ENCODE results near the gene SLC35F2. TPM values are rescaled to one million over a fixed set of nuclear protein-coding genes. Genes with fewer than 3 reads are reported as not detected.
A peak's percentile ranks its signal among the peaks of the same experiment; 100 is the strongest.

Gene SLC35F2
- total RNA-seq, 1 experiment from 2014 or later: 7.9 TPM

DNA sequence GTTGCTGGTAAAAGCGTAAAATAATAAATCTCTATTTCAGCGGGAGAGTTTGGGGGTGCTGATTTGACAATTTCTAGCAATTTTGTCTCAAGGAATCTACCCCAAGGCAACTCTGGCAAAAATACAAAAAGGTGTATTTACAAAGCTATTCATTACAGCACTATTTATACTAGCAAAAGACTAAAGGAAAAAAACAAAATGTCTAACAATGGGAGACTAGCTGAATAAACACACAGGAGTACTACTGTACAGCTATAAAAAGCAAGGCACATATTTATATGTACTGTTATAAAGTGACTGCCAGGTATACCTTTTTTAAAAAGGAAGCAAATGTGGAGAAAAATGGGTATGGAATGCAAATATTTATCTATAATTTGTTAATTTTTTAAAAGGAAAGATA, 32.7 kb downstream of the SLC35F2 start:
- no peak overlapping the region for H3K27ac ChIP-seq
- H3K4me3 ChIP-seq: no peak overlapping the region
- DNase-seq (ENCODE audit: low read depth in 1 of 2, low spot score in 2 of 2): no peak
- no peaks in the 10 kb centered on the region for H3K4me1 ChIP-seq (replicated peaks)
- no peaks in the 10 kb centered on the region for H3K36me3 ChIP-seq
- H3K27me3 ChIP-seq (replicated peaks): no peaks in the 10 kb centered on the region
- H3K9me3 ChIP-seq (replicated peaks): no peaks in the 10 kb centered on the region

- Histone ChIP-seq H3K4me1 (replicated peaks) (no peaks in the 10 kb centered on the region), H3K4me3 (no peak overlapping the region), H3K36me3 (no peaks in the 10 kb centered on the region), H3K27ac (no peak overlapping the region), H3K9me3 (replicated peaks) (no peaks in the 10 kb centered on the region), H3K27me3 (replicated peaks) (no peaks in the 10 kb centered on the region)
- DNase-seq (ENCODE audit: low read depth in 1 of 2, low spot score in 2 of 2): no peak
Observed at GRCh38 chr11:107824668-107825369, 33.8 kb downstream of the SLC35F2 start.

GRCh38 chr11:107821199-107821927, 37.2 kb downstream of the SLC35F2 start:
- no peaks in the 10 kb centered on the region for H3K27me3 ChIP-seq (replicated peaks)
- no peaks in the 10 kb centered on the region for H3K4me1 ChIP-seq (replicated peaks)

GRCh38 chr11:107819361-107820014, 39.1 kb downstream of the SLC35F2 start:
- H3K9me3 ChIP-seq (replicated peaks): no peaks in the 10 kb centered on the region
- no peaks in the 10 kb centered on the region for H3K4me1 ChIP-seq (replicated peaks)
- H3K36me3 ChIP-seq: no peaks in the 10 kb centered on the region
- DNase-seq (ENCODE audit: low read depth in 1 of 2, low spot score in 2 of 2): no peak
- H3K4me3 ChIP-seq: no peak overlapping the region
- no peaks in the 10 kb centered on the region for H3K27me3 ChIP-seq (replicated peaks)
- H3K27ac ChIP-seq: no peak overlapping the region

More at GRCh38 chr11:107821199-107821927, 37.2 kb downstream of the SLC35F2 start:
- Histone ChIP-seq H3K4me3 (no peak overlapping the region), H3K9me3 (replicated peaks) (no peaks in the 10 kb centered on the region), H3K27ac (no peak overlapping the region), H3K36me3 (no peaks in the 10 kb centered on the region)
- DNase-seq (ENCODE audit: low read depth in 1 of 2, low spot score in 2 of 2): no peak

DNA sequence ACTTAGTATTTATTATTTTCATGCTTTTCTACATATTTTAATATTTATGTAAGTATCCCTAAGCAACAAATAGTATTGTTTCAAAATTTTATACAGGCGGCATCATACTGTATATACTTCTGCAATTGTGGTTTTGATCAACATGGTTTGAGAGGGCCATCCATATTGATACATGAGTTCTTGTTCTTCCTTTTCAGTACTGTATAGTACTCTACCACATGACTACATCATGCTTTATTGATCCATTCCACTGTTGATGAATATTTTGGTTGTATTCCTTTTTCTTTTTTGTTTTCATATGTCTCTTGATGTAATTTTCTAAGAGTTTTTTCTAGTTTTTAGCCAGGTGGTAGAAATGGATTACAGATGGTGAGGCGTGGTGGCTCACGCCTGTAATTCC, 40.1 kb downstream of the SLC35F2 start:
- Histone ChIP-seq H3K9me3 (replicated peaks) (no peaks in the 10 kb centered on the region), H3K36me3 (no peaks in the 10 kb centered on the region), H3K4me3 (no peak overlapping the region), H3K4me1 (replicated peaks) (no peaks in the 10 kb centered on the region), H3K27ac (no peak overlapping the region), H3K27me3 (replicated peaks) (no peaks in the 10 kb centered on the region)
- DNase-seq (ENCODE audit: low read depth in 1 of 2, low spot score in 2 of 2): no peak

- Histone ChIP-seq H3K4me3 (no peak overlapping the region), H3K36me3 (no peaks in the 10 kb centered on the region)
Observed at GRCh38 chr11:107816028-107816427, 42.6 kb downstream of the SLC35F2 start.

DNA sequence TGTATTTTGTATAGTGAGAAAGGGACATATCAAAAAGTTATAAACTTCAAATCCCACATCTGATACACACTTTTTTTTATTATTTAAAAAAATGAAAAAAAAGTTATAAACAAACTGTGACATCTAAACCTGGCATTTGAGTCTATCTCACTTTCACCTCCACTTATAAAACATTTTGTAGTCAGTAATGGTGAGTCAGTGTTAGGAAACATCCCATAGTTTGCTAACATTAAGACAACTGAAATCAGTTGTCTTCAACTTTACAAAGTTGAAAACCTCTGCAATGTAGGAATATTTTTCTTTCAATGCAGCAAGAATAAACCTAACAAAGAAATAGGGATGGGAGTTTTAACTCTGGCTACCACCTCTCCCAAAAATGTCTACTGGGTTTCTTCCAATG, 47.7 kb downstream of the SLC35F2 start:
- no peak for DNase-seq (ENCODE audit: low read depth in 1 of 2, low spot score in 2 of 2)
- Histone ChIP-seq H3K27ac (no peak overlapping the region), H3K27me3 (replicated peaks) (no peaks in the 10 kb centered on the region), H3K9me3 (replicated peaks) (no peaks in the 10 kb centered on the region), H3K4me3 (no peak overlapping the region), H3K36me3 (no peaks in the 10 kb centered on the region), H3K4me1 (replicated peaks) (no peaks in the 10 kb centered on the region)

More at GRCh38 chr11:107816028-107816427, 42.6 kb downstream of the SLC35F2 start:
- Histone ChIP-seq H3K27me3 (replicated peaks) (no peaks in the 10 kb centered on the region), H3K9me3 (replicated peaks) (no peaks in the 10 kb centered on the region), H3K27ac (no peak overlapping the region), H3K4me1 (replicated peaks) (no peaks in the 10 kb centered on the region)
- no peak for DNase-seq (ENCODE audit: low read depth in 1 of 2, low spot score in 2 of 2)

DNA sequence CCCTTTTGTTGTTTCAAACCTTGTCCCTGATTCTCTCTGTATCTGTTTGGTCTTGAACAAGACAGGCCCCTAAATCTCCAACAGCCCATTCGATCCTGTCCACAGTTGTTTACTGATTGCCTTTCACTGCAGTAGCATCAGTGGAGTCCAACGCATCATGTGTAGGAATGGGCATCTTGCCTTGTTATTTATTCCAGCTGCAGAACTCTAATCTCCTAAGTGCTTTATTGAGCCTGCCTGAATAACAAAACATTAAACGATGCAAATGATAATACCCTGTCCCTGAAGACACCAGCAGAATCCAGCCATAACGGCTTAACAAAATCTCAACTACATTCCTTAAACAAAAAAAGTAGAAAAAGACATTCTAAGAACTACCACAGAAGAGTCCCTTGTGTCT, 50.1 kb downstream of the SLC35F2 start:
- Histone ChIP-seq H3K27me3 (replicated peaks) (no peaks in the 10 kb centered on the region), H3K36me3 (no peaks in the 10 kb centered on the region), H3K4me3 (no peak overlapping the region), H3K4me1 (replicated peaks) (no peaks in the 10 kb centered on the region), H3K27ac (no peak overlapping the region), H3K9me3 (replicated peaks) (no peaks in the 10 kb centered on the region)
- no peak for DNase-seq (ENCODE audit: low read depth in 1 of 2, low spot score in 2 of 2)

DNA sequence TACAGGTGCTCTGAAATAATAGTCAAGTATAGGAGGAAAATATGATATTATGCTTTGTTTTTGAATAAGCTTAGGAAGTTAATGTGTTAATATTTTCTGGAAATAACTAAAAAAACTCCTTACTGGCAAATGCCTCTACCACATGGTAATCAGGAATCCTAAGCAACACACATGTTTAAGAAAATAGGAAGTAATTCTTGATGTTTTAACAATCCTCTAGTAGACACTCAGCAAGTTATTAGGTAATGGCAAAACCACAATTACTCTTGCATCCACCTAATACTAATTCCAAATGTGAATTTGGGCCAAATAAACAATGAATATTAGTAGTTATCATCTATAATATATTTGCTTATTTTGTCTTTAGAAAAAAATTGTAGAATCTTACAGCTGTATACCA, 53.6 kb downstream of the SLC35F2 start:
- Histone ChIP-seq H3K27ac (no peak overlapping the region), H3K27me3 (replicated peaks) (no peaks in the 10 kb centered on the region), H3K4me1 (replicated peaks) (no peaks in the 10 kb centered on the region), H3K36me3 (no peaks in the 10 kb centered on the region), H3K4me3 (no peak overlapping the region), H3K9me3 (replicated peaks) (no peaks in the 10 kb centered on the region)
- no peak for DNase-seq (ENCODE audit: low read depth in 1 of 2, low spot score in 2 of 2)

DNA sequence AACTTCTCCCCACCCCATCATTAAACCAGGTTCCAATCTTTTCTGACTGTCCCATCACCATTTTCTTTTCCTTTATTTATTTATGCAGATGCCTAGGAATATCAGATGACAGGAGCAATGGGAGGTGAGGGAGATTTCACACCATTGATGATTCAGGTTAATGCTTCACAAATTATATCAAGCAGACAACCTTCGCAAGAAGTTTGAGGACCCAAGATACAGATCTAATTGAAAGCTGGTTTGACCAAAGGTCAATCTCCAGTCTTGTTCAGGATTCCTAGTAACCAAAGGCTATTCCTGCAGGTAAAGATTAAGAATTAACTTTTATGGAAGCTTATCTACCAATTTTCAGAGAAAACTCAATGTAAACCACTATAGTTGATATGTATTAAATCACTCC, 54.4 kb downstream of the SLC35F2 start:
- H3K4me1 ChIP-seq (replicated peaks): no peaks in the 10 kb centered on the region
- DNase-seq (ENCODE audit: low read depth in 1 of 2, low spot score in 2 of 2): no peak
- no peaks in the 10 kb centered on the region for H3K36me3 ChIP-seq
- no peaks in the 10 kb centered on the region for H3K27me3 ChIP-seq (replicated peaks)
- no peak overlapping the region for H3K27ac ChIP-seq
- no peak overlapping the region for H3K4me3 ChIP-seq
- no peaks in the 10 kb centered on the region for H3K9me3 ChIP-seq (replicated peaks)

- no peak overlapping the region for H3K4me3 ChIP-seq
- no peak overlapping the region for H3K27ac ChIP-seq
- no peak for DNase-seq (ENCODE audit: low read depth in 1 of 2, low spot score in 2 of 2)
- H3K36me3 ChIP-seq: no peaks in the 10 kb centered on the region
- H3K9me3 ChIP-seq (replicated peaks): no peaks in the 10 kb centered on the region
- no peaks in the 10 kb centered on the region for H3K27me3 ChIP-seq (replicated peaks)
- H3K4me1 ChIP-seq (replicated peaks): no peaks in the 10 kb centered on the region
Observed at GRCh38 chr11:107801641-107802040, 56.9 kb downstream of the SLC35F2 start.

DNA sequence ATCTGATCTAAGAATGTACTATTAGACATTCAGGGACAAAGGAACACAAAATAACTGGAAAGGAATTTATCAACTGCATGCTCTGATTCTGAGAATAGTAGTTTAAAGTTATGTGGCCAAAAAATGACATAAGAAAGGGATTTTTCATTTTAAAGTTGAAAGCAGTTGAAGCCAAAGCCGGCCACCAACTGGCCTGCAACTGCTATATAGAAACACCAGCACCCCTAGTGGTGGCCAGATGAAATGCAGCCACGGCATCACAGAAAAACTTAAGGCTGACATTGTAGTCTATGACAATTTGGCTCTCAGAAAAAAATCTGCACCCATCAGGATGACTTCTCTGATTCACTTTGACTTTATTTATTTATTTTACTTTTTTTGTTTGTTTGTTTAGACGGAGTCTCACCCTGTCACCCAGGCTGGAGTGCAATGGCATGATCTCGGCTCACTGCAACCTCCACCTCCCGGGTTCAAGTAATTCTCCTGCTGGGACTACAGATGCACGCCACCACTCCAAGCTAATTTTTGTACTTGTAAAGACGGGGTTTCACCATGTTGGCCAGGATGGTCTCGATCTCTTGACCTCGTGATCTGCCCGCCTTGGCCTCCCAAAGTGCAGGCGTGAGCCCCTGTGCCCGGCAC, 59.2 kb downstream of the SLC35F2 start:
- H3K4me1 ChIP-seq (replicated peaks): no peaks in the 10 kb centered on the region
- H3K27me3 ChIP-seq (replicated peaks): no peaks in the 10 kb centered on the region
- no peaks in the 10 kb centered on the region for H3K9me3 ChIP-seq (replicated peaks)
- H3K36me3 ChIP-seq: no peaks in the 10 kb centered on the region
- peak; percentile 12 to 57 for DNase-seq (ENCODE audit: low read depth in 1 of 2, low spot score in 2 of 2)
- no peak overlapping the region for H3K4me3 ChIP-seq
- no peak overlapping the region for H3K27ac ChIP-seq

GRCh38 chr11:107792049-107792443, 66.5 kb downstream of the SLC35F2 start:
- Histone ChIP-seq H3K27ac (no peak overlapping the region), H3K4me1 (replicated peaks) (0 out of 2 replicates have a peak, but pooled peaks cover 4% of the 10 kb centered on the region), H3K9me3 (replicated peaks) (no peaks in the 10 kb centered on the region), H3K36me3 (no peaks in the 10 kb centered on the region), H3K27me3 (replicated peaks) (no peaks in the 10 kb centered on the region), H3K4me3 (no peak overlapping the region)
- DNase-seq (ENCODE audit: low read depth in 1 of 2, low spot score in 2 of 2): no peak
